ENCODE data around the gene DUOX2.

The DUOX2 gene

GRCh38 chr15:45114076-45114750 lies at the start of gene DUOX2, which contains the start of gene DUOXA2:
DUOX2 (minus strand) TSS chr15:45114172; CDS start chr15:45113411, 761 bp downstream.
DUOXA2 (plus strand) TSS chr15:45114326; CDS start chr15:45114606, 280 bp downstream.
- no peak for TF ChIP-seq CTCF (IDR thresholded peaks at IDR 0.05; ENCODE audit: control extremely low read depth, extremely low read depth, low read depth, missing control alignments)
- ChIA-PET POLR2A (no interaction called here), CTCF (interaction anchor here (1.1 to 3.1 kb wide), 4 partner anchors 8 to 261 kb away, joined by 3 to 9 read pairs (median 4); no protein-coding TSS in a partner anchor)
- no peak for DNase-seq (ENCODE audit: extremely low spot score)

GRCh38 chr15:45163508-45163856 lies 49.5 kb upstream of the DUOX2 start:
- TF ChIP-seq CTCF (IDR thresholded peaks at IDR 0.05; ENCODE audit: control extremely low read depth, extremely low read depth, low read depth, missing control alignments): no peak
- POLR2A ChIA-PET: interaction anchor here (1.1 to 1.5 kb wide), 3 partner anchors 24 to 238 kb away, joined by 3 to 11 read pairs (median 3); partner anchors contain the start of gene SHF
- CTCF ChIA-PET: interaction anchor here (0.6 to 17.2 kb wide), 40 partner anchors 8 to 294 kb away, joined by 3 to 234 read pairs (median 8); a partner anchor contains a TSS
- DNase-seq (ENCODE audit: extremely low spot score): no peak

- ChIA-PET CTCF (interaction anchor here (0.6 to 17.2 kb wide), 40 partner anchors 9 to 294 kb away, joined by 3 to 234 read pairs (median 8); a partner anchor contains a TSS), POLR2A (interaction anchor here (0.6 to 1.5 kb wide), 4 partner anchors 25 to 297 kb away, joined by 3 to 11 read pairs (median 3); partner anchors contain the start of gene SHF)
- peak; percentile 98 for TF ChIP-seq CTCF (IDR thresholded peaks at IDR 0.05; ENCODE audit: control extremely low read depth, extremely low read depth, low read depth, missing control alignments)
- peak; percentile 87 for DNase-seq (ENCODE audit: extremely low spot score)
Observed at GRCh38 chr15:45162771-45163507, 49.0 kb upstream of the DUOX2 start.

- TF ChIP-seq CTCF (IDR thresholded peaks at IDR 0.05; ENCODE audit: control extremely low read depth, extremely low read depth, low read depth, missing control alignments): no peak
- POLR2A ChIA-PET: interaction anchor here (0.7 kb wide), 2 partner anchors 210 to 434 kb away, joined by 3 to 6 read pairs; no protein-coding TSS in a partner anchor
- no peak for DNase-seq (ENCODE audit: extremely low spot score)
- CTCF ChIA-PET: interaction anchor here (0.8 to 17.2 kb wide), 14 partner anchors 12 to 296 kb away, joined by 3 to 234 read pairs (median 5); no protein-coding TSS in a partner anchor
Observed at GRCh38 chr15:45161666-45162065, 47.7 kb upstream of the DUOX2 start.

DNA sequence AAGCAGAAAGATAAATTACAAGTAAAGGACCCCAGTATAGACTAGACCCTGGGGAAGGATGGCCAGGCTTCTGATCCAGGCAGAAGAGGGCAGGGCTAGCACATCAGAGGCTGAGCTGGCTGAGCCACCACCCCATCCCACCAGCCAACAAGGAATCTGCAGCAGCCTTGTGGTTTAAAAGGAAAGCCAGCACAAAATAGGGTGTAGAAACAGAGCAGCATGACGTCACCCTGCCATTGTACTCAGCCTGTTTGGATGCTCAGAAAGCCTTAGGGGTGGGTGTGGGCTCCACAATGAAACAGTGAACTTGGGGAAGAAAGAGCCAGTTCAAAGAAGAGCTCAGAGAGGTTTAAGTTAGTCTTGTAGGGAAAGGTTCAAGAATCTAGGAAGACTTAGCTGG lies 44.0 kb upstream of the DUOX2 start:
- POLR2A ChIA-PET: no interaction called here
- no peak for TF ChIP-seq CTCF (IDR thresholded peaks at IDR 0.05; ENCODE audit: control extremely low read depth, extremely low read depth, low read depth, missing control alignments)
- CTCF ChIA-PET: interaction anchor here (0.7 to 17.2 kb wide), 7 partner anchors 11 to 300 kb away, joined by 3 to 234 read pairs (median 4); no protein-coding TSS in a partner anchor
- DNase-seq (ENCODE audit: extremely low spot score): no peak

- CTCF ChIA-PET: interaction anchor here (1.5 to 17.2 kb wide), 6 partner anchors 13 to 300 kb away, joined by 4 to 234 read pairs (median 8); no protein-coding TSS in a partner anchor
Observed at GRCh38 chr15:45156744-45157455, 42.9 kb upstream of the DUOX2 start.

More at GRCh38 chr15:45156744-45157455, 42.9 kb upstream of the DUOX2 start:
- no peak for TF ChIP-seq CTCF (IDR thresholded peaks at IDR 0.05; ENCODE audit: control extremely low read depth, extremely low read depth, low read depth, missing control alignments)
- POLR2A ChIA-PET: no interaction called here
- DNase-seq (ENCODE audit: extremely low spot score): no peak

Measured in GM10248 (cell line).